Activated CD4-positive, alpha-beta T cell treated with anti-CD3 and anti-CD28 coated beads, Interleukin-2, amount 50 U/mL, for 24 hours (primary cell): ENCODE data around the gene PDE5A.
A peak's percentile ranks its signal among the peaks of the same experiment; 100 is the strongest.
"Not testable (repeated sequence)": the region's sequence is repeated elsewhere in the genome, so short reads cannot be mapped to it uniquely, and the experiment has no call there.

ENCODE experiments used
- DNase-seq, 2 donors: peaks; one replicate each; pipeline ENCODE4 v3.0.0-alpha.2; 2020; ENCODE audit warnings: low read depth in 1 of 2, low spot score in 1 of 2

PDE5A gene

GRCh38 chr4:119477412-119478053, 151.1 kb downstream of the PDE5A start:
- DNase-seq, result no peak

- DNase-seq, result no peak
Measured at GRCh38 chr4:119471259-119471658, 157.3 kb downstream of the PDE5A start.

- not testable (repeated sequence) for DNase-seq
Measured at GRCh38 chr4:119470737-119471063, 157.9 kb downstream of the PDE5A start.

DNA sequence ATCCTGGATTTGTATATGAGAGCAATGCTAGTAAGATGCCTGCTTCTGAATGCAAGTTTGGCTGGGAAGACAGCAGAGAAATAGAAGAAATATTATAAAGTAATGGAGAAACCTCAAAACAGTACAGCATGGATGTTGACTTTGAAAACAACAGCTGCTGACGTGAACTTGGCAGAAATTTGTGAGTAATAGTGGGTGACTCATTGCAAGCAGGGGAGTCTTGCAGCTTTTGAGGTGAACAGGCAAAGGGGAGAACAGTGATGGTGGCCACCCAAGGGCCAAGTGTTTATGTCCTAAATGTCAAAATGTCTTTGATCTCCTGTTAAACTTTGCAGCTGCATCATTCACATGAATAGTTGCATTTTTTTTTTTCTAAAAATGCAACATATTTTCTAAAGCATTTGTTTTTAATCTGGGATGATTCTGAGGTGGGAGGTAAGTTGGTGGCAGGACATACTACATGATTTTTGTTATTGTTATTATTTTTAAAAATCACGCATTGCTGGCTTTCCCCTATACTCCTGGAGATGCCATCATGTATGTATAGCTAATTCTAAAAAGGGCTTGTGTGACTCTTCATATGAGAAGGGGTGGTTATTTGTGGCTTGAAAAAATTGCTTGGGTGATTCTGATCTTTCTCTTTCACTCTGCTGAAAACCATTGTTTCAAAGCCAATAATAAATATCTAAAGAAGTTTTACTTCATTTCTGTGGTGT, 158.4 kb downstream of the PDE5A start:
- DNase-seq, result not testable (repeated sequence)

- DNase-seq, result not testable (repeated sequence)
Measured at GRCh38 chr4:119469039-119469438, 159.6 kb downstream of the PDE5A start.

- peak in 1 of 2 donors; percentile 7 for DNase-seq
Measured at GRCh38 chr4:119462733-119463132, 165.9 kb downstream of the PDE5A start.

- DNase-seq, result not testable (repeated sequence)
Measured at GRCh38 chr4:119455734-119456133, 172.9 kb downstream of the PDE5A start.

GRCh38 chr4:119454491-119455270, 173.9 kb downstream of the PDE5A start:
- peak; percentile 92 to 96 for DNase-seq

DNA sequence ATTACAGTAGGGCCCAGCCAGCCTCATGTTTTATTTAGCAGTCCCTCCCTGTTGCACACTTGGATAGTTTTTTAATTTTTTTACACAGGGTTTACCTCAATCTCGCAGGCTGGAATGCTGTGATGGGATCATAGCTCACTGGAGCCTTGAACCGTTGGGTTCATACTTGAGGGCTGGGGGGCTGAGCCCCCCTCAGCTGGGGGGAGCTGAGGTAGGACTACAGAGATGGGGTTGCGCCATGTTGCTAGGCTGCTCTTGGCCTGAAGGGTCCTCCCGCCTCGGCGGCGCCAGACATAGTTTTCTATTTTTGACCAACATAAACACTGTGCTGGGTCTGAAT, 174.5 kb downstream of the PDE5A start:
- DNase-seq, result not testable (repeated sequence)

DNA sequence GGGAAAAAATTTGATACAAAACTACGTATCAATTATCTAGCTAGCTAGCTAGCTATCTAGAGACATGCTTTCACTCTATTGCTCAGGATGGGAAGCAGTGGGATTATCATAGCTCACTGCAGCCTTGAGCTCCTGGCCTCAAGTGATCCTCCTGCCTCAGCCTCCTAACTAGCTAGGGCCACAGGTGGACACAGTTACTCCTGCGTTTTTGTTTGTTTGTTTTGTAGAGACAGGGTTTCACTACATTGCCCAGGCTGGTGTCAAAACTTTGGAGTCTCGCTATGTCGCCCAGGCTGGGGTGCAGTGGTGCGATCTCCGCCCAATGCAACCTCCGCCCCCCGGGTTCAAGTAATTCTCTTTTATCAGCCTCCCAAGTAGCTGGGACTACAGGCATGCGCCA, 175.3 kb downstream of the PDE5A start:
- not testable (repeated sequence) for DNase-seq

DNA sequence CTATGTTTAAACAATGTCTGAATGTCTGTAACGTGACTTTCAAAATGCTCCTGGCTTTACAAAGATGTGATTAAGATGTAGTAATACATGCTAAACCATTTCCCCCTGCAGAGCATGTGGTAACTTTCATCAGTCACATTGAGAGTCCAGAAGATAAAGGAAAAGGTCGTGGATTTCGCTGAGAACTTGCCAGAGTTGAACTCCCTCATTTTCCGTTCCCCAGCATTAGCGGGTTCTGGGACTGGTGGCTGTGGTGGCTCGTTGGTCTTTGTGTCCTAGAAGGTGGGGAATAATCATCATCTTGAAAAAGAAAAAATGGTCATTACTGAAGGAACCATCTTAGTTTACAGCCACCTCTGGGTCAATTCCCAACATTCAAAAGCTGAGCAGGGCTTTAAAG, 178.8 kb downstream of the PDE5A start:
- not testable (repeated sequence) for DNase-seq
